HEK293 (cell line): ENCODE measurements around the gene SLC25A18.

Source experiments
- CTCF ChIP-seq: fragments of 450-650 bp; formaldehyde crosslinking; IDR thresholded peaks from 2 replicates; pipeline ENCODE4 v1.5.1; 2016; ENCODE audit warnings: missing biosample characterization, missing genetic modification characterization
- ZNF184 ChIP-seq: fragments of 450-650 bp; IDR thresholded peaks from 2 replicates; pipeline ENCODE4 v1.5.1; 2018; ENCODE audit warnings: missing biosample characterization, mild to moderate bottlenecking, missing genetic modification characterization

GRCh38 chr22:17523925-17524324 lies 39.4 kb upstream of the SLC25A18 start:
- TF ChIP-seq CTCF (tag by site-specific recombination) = no peak
- no peak for TF ChIP-seq ZNF184
